Activated gamma-delta T cell treated with Interleukin-2 at 50 U/mL for 16 hours (primary cell): ENCODE results near the gene CA9.

Experiments used
- DNase-seq: peaks from one replicate; pipeline ENCODE4 v3.0.0-alpha.2; 2020

CA9 gene

DNA sequence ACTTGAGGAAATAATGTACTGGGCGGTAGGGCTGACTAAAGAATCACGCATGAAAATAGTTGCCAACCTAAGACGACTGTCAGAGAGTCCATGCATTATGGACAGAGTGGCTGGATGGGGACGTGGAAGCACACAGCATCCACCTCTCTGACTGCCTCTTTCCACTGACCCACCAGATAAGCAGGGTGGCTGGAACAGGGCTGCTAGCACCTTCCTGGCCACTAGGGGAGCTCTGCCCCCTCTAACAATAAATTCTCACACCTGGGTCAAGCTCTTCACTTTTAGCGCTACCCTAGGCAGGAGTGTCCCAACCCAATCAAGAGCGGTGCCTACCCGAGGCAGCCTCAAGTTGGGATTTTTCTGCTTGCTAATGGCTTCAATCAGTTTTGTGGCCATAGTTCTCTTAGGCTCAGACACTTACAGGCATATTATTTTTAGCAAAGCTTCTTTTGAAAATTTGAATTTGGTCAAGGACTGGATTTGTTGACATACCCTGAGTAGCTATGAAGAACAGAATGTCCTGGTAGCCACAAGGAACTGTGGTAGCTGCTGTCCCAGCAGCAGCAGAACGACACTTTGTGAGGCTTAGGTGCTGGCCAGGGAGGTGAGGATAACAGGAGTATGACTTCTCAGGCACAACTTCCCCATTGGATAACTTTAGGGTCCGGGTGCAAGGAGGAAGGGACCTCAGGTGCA, 22.9 kb downstream of the CA9 start:
- DNase-seq, result peak; percentile 59

- no peak for DNase-seq
These were observed 23.8 kb downstream of the CA9 start for GRCh38 chr9:35697486-35697885.

GRCh38 chr9:35698231-35698630, 24.5 kb downstream of the CA9 start:
- DNase-seq, result no peak

GRCh38 chr9:35700031-35700430, 26.3 kb downstream of the CA9 start:
- DNase-seq, result no peak

GRCh38 chr9:35700942-35701341, 27.2 kb downstream of the CA9 start:
- DNase-seq, result no peak

DNA sequence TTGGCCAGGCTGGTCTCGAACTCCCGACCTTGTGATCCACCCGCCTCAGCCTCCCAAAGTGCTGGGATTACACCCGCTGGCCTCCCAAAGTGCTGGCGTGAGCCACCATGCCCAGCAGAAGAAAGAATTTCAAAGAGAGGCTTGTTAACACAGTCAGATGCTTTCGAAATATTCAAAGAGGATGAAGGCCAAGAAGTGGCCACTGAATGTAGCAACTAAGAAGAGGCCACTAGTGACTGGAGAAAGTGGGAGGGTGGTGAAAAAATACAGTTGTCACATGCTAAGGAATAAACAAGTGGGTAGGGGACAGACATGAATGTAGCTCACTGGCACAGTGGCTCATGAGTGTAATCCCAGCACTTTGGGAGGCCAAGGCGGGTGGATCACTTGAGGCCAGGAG, 29.0 kb downstream of the CA9 start:
- no peak for DNase-seq

DNA sequence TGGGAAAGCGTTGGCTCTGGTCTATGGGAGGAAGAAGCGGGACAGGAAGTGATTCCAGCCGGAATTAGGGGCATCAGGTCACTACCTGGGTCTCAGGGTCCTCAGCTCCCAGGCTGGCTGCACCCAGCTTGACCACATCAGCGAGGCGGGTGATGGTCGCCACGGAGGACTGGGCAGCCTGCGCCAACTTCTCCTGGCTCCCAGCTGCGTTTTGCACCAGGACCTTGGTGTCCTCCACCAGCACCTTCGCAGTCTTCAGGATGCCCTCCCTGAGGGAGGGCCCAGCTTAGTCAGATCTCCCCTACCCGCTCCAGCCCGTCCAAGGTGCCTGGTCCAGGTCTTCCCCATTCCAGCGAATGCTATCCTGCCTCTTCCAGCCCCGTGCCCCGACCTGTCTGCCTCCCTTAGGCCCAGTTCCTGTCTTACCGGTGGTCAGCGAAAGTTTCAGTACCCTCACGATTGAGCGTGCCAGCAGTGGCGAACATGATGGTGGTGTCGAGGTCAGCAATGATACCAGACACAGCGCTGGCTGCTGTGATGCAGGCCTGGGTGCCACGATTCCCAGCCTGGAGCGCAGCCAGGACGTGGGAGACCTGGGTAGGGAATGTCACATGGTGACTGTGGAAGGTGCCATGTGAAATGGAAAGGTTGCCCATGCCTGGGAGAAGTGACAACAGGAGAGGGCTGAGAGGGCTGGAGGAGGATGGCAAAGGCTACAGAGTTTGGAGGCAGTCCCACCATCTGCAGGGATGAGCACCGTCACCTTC, 30.4 kb downstream of the CA9 start:
- no peak for DNase-seq

DNA sequence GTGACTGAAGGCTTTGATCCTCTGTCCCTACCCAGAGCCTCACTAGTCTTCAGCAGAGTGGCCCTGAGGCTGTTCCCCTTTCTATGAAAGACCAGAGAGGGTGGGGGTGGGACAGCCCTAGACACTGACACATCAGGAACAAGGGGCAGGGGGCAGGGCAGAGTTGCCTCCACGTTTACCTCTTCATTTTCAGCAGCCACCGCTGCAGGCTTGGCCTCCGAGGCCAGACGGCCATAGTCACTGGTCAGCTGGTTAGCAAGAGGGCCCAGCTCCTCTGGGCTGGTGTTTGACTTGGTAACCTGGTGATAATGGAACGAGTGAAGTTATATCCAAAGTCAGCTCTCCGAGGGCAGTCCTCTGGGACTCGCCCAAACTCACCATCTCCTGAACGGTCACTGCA, 31.6 kb downstream of the CA9 start:
- DNase-seq, result no peak

- DNase-seq, result no peak
These were observed 32.2 kb downstream of the CA9 start for GRCh38 chr9:35705836-35706430.

- no peak for DNase-seq
These were observed 33.2 kb downstream of the CA9 start for GRCh38 chr9:35706951-35707350.

DNA sequence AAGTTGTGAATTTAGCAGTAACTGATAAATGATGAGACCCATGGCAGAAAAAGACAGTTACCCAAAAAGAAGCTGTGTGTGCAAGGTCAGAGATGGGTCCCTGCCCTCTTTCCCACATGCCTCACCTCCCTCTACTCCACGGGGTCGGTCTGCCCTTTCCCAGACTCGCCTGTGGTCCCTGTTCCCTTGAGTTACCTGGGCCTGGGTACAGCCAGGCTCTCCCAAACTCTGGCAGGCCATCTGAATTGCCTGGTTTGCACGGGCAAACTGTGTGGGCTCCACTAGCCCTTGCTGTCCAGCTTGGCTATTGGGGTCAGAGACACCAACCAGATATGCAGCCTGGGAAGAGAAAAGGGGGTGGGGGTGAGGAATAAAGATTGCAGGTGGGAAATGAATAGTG, 34.4 kb downstream of the CA9 start:
- DNase-seq, result no peak

DNA sequence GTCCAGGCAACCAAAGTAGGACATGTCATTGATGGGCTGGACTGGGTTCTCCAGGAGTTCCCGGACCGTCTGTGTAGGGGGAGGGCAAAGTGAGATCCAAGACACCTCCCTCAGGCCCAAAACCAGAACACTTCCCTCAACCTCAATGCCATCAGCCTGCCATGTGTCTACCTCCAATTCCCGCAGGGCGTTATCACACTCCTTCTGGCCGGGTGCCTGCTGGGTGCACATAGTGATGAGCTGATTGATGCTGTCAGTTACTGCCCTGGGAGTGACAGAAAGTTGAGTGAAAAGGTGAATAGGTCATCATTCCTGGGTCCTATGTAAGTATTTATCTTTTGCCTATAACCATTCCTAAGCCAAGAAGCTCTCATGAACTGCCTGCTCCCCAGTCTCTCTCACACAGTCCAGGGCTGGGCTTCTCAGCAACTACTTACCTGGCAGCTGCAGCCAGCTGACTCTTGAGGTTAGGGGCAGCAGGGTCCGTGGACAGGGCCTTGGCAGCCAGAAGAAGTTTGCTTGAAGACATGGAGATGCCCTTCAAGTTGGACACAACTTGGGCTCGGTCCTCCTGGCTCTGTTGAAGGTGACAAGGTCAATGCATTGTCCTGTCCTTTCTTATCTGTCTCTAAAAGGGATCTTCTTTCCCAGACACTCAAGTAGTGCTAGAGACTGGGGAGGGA, 37.2 kb downstream of the CA9 start:
- no peak for DNase-seq

GRCh38 chr9:35711501-35712428, 38.0 kb downstream of the CA9 start:
- DNase-seq, result no peak

GRCh38 chr9:35712762-35713400, 39.2 kb downstream of the CA9 start:
- DNase-seq, result no peak

DNA sequence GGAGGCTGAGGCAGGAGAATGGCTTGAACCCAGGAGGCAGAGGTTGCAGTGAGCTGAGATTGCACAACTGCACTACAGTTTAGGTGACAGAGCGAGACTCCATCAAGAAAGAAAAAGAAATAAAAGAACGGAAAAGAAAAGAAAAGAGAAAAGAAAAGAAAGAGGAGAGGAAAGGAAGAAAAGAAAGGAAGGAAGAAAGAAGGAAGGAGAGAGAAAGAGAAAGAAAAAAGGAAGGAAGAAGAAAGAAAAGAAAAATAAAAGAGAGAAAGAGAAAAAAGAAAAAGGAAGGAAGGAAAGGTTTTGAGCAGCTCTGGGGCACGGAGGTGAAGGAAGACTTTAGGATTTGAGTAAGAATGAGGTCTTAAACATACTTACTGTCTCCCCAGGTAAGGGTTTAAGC, 39.9 kb downstream of the CA9 start:
- DNase-seq, result no peak

GRCh38 chr9:35714123-35714522, 40.4 kb downstream of the CA9 start:
- no peak for DNase-seq

DNA sequence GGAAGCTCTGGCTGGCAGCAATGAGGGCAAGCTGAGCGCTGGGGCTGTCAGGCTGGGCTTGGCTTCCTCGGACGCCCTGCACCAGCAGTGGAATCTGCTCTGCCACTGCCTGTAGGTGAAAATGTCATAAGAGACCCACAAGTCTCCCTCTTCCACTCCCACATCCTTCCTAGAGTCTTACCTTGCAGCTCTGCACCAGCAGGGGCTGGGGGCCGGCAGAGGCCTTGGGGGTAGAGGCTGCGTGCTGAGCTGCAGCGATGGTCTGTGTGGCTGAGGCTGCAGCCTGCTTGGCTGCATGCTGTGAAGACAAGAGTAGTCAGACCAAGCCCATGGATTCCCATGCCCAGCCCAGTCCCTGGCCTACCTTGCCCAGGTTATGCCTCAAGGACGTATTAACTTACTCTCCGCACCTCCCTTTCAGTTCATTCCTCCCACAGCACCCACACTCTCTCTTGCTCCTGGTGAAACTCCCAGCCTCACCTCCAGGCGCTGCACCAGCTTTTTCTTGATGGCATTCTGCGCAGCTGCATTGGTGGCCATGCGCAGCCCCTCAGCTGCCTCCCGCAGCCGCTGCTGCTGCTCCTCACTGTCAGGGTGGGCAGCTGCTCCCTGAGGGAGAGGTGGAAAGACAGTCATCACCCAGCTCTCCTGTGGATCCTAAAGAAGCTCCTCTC, 41.0 kb downstream of the CA9 start:
- no peak for DNase-seq

DNA sequence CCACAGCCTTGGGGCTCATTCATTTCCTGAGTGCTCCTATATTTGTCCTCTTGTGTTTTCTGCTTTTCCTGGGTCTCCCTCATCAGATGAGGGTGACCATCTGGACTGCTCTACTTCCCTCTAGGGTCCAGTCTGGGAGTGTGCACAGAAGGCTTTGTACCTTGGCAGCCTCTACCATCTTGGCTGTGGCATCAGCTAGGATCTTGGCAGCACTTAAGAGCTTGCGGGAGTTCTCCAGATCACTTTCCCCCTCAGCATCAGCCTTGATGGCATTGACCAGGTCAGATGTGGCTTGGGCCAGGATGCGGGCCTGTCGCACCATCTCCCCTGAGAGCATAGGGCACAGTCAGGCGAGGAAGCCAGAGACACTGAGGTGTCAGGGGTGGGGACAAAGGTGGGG, 42.5 kb downstream of the CA9 start:
- DNase-seq, result no peak

DNA sequence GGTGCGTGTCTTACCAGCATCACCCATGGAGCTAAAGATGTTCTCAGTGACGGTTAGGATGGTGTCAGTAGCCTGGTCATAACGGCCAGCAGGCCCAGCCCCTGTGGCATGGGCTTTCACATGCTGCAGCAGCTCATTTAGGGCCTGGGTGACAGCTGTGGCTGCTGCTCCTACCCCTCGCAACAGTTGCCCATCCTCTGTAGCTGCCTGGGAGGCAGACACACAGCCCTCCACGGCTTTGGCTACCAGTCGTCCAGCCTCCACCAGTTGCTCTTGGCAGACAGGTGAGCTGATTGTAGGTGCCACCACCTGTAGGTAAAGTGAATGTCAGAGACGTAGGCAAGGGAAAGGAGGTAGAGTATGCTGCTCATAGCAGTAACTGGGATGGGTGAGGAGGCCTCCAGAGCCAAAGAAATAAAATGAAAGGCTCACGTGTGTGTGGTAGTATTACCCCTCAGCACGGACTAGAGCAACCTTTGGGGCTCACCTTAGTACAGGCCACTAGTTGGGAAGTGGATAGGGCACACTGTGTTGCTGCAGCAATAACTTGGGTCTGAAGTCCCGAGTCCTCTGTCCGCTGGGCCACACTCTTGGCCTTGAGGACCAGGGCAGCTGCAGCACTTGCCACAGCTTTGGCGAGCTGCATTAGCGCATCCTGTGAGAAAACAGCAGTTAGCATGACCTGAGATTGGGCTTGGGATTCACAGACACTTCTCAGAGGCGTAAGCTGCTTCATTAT, 43.6 kb downstream of the CA9 start:
- DNase-seq, result no peak

GRCh38 chr9:35718721-35719511, 45.2 kb downstream of the CA9 start:
- DNase-seq, result no peak
